GM19023 (cell line): Measurements from ENCODE around the gene ZNF268.
"Not testable (repeated sequence)": the region's sequence is repeated elsewhere in the genome, so short reads cannot be mapped to it uniquely, and the experiment has no call there.

ENCODE experiments used
- ATAC-seq: cut with Tn5 transposase; IDR thresholded peaks from one replicate; pipeline ENCODE4 v1.9.1; 2021; ENCODE audit warnings: mild to moderate bottlenecking, moderate library complexity; ENCODE audit not compliant: unreplicated experiment

Gene ZNF268

DNA sequence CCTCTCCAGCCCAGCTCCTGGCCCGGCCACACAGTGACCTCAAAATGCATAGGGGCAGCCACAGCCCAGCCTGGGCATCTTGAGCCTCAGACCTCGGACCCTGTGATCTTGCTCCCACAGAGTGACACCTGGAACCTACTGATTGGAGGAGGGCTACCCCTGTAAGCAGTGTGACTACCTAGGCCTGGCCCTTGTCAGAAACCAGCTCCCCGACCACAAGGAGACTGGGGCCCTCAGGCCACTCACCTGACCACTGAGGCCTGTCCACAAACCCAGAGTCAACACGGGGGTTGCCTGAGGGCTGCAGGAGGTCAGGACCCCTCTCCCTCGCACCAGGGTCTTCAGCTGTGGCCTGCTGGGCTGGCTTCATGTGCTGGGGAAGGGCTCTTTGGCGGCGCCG, 45.4 kb downstream of the ZNF268 start:
- ATAC-seq = no peak

DNA sequence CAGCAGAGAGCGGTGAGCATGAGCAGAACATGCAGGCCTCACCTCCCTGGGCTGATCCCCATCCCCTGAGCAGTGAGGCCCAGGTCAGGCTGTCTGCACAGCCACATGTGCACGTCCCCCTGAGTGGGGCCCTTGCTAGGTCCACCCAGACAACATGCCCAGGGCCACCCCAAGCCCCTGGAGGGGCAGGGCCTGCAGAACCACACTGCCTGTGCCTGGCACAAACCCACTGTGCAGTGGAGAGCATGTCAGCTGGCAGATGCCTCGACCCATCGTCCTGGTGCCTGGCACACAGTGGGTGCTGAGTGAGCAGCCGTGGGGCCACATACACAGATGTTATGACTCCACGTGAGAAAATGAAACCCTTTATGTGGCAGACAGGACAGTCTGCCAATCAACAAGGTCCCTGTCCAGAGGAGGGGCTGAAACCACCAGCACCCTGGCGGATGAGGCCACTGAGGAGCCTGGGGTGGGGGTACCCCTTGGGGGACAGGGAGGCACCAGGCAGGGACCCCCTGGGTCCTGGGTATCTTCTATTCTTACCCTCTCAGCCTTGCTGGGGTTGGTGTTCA, 46.1 kb downstream of the ZNF268 start:
- no peak for ATAC-seq

DNA sequence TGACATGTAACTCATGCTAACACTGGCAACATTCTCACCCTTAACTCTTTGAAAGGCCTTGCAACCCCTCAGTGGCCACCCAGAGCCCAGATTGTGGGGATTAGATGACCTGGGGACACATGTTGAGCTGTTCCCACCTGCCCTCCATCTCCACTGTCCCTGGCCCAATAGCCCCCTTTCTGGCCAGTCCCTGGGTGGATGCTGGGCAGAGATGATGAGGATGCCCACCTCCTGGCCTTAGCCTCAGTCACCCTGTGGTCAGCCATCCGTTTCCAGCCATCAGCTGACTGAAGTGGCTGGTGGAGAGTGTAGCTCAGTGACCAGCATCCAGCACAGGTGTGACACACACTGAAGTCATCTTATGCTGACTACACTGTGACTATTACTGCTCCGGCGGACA, 49.7 kb downstream of the ZNF268 start:
- no peak for ATAC-seq

DNA sequence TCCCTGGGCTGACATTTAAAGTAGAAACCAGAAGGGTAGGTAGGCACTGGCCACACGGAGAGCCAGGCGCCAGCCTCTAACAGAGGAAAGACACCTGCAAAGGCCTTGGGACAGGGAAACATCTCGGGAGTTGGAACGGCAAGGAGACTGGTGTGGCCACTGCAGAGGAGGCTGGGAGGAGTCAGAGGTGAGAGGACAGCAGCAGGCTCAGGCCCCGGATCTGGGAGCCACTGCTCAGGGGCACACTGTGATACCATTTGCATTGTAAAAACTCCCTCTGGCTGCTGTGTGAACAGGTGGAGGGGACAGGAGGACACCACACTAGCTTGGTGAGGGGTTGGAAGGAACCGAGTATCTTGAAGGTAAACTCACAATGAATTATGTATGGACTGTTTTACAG, 51.7 kb downstream of the ZNF268 start:
- ATAC-seq = no peak

DNA sequence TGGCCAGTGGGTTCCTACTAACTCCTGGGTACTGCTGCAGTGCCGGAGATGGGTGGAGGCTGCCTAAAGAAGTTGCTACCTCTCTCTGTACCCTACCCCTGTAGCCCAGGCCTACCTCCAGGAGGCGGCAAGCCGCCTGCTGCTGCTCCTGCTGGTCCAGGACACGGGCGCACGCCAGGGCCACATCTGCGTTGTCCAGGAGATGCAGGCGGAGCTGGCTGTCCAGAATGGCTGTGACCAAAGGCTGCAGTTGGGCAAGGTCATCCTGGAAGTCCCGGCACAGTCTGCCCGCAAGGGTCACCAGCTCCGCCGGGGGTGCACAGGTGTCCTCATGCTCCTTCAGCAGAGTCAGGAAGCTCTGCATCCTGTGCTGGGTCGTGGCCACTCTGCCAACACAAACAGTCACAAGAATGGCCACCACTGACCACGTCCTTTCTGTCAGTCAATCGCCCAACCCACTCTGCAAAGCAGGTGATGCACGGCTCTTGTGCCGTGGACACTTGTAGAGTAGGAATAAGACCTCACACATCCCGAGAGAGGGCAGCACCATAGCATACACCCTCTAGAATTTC, 52.8 kb downstream of the ZNF268 start:
- ATAC-seq = no peak

DNA sequence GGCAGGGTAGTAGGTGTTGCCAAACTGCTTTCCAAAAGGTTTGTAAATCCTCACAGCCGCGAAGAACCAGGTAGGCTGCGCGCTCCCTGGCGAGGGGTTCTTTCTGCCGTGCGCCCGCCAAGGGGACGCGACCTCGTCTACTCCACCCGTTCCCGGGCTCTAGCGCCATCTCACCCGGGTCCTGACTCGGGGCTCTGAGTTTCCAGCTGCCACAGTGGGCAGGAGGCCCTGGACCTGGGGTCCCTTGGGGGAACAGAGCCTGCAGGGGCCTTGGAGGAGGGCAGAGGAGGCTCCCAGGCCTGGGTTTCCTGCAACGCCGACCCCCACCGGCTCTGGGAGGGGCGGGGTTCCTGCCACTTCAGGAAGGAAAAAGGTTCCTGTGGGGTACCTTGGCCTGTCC, 53.7 kb downstream of the ZNF268 start:
- no peak for ATAC-seq

DNA sequence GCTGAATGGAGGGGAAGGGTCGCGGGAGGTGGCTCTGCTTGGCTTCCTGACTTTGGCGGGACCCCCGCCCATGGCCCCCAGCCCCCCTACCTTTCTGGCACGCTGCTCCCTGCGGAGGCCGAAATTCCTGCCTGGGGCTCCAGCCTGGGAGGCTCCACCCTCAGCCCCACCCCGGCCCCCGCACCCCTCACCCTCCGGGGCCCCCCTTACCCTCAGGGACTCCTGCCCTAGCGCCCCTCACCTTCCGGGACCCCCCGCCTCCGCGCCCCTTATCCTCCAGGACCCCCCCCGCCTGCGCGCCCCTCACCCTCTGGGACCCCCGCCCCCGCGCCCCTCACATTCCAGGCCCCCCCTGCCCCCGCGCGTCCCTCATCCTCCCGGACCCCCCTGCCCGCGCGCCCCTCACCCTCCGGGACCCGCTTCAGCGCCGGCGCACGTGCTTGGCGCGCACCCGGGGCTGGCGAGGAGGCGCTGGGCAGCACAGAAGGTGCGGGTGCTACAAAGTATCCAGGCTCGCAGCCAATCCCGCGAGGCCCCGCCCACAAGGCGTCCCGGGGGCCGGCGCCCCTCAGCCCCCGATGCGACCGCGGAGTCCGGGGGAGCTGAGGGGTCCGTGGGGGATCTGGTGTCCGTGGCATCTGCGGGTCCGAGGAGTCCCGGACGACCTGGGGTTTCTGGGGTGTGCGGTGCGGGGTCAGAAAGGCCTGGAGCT, 54.3 kb downstream of the ZNF268 start, which contains the start of gene ANHX:
Gene ANHX, minus strand, starts transcription at position 477 of the 712 bp plus-strand sequence. CDS start 1,521 bp downstream, outside the sequence.
- no peak for ATAC-seq

DNA sequence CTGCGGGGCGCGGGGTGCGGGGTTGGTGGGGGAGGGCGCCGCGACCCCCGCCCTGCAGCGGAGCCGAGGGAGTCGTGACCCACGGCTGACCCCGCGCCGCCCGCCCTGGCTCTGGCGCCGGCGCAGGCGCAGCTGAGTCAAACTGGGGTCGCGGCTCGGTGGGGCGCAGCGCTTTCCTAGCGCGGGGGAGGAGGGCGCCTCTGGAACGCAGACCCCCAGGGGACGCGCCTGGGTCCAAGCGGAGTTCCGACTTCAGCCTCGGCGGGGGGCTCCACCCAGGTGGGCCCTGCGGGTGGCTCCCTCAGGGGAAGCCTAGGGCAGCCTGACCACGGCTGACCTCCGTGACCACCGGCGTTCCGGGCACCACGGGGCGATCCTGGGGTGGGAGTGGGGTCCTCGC, 54.8 kb downstream of the ZNF268 start:
- ATAC-seq = no peak

DNA sequence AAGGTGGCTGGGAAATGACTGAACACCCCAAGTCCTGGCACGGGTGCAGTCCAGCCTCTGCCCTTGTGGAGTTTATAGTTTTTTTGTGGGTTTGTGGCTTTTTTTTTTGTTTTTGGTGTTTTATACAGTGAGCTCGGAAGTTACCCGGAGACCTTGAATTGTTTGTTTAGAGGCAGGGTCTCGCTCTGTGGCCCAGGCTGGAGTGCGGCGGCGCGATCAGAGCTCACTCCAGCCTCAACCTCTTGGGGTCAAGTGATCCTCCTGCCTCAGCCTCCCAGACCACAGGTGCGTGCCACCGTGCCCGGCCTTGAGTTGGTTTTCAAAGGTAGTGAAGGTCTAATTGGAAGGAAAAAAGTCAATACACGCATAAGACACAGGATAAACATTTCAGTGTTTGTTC, 55.3 kb downstream of the ZNF268 start:
- no peak for ATAC-seq

DNA sequence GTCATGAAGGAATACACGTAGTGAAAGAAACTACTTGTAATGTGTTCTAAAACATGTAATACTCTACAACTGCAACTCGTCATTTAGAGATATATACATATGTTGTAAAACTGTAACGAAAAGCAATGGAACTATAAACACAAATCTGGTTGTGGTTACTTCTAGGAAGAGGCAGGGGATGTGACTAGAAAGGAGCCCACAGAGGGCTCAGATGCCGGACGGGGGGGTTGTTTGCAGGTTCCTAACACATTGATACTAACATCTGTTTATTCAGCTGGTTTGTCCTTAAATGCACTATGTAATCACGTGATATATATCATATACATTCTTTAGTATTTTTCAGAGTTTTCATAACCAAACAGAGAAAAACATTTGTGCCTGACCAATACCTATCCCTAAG, 70.4 kb downstream of the ZNF268 start:
- ATAC-seq = no peak

DNA sequence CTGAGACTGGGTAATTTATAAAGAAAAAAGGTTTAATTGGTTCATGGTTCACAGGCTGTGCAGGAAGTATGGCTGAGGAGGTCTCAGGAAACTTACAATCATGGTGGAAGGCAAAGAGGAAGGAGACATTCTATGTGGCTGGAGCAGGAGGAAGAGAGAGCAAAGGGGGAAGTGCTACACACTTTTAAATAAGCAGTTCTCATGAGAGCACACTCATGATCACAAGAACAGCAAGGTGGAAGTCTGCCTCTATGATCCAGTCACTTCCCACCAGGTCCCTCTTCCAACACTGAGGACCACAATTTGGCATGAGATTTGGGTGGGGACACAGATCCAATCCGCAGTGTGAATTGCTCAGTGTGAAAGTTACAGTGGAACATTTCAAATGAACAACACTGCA, 74.5 kb downstream of the ZNF268 start:
- not testable (repeated sequence) for ATAC-seq

DNA sequence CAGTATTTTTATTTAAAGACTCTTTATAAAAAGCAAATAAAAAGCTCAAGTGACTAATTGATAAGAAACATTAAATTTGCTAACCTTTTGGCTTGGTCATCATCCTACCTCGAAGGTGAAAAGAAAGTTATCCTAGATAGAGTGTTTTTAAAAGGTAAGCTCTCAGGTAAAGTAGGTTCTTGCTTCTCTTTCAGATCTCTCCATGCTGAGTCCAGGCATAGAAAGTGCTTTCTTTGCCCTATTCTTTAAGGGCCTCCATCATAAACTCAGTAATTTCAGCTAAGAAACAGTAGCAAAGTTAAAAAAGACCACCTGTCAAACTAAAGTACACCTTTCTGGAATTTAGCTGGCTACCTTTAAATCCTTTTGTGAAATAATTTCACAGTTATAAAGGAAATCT, 75.0 kb downstream of the ZNF268 start:
- ATAC-seq = no peak

DNA sequence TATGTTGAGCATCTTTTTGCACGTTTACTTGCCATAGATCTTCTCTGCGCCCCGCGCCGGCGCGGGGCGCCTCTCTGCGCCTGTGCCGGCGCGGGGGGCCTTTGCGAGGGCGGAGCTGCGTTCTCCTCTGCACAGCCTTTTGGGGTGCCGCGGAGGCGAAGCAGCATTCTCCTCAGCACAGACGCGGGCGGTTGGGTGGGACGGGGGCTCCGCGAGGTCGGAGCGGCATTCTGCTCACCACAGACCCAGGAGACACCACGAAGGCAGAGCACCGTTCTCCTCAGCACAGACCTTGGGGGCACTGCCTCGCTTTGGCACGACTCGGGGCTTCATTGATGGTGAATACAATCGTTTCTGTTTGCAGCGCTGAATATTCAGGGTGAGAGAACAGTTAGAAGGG, 82.9 kb downstream of the ZNF268 start:
- no peak for ATAC-seq
